GM12891 (cell line): Measurements from ENCODE around the gene ANKRD27.

Experiments
- POLR2A ChIP-seq: IDR thresholded peaks from 2 replicates; pipeline ENCODE4 v1.6.1; 2011; ENCODE audit warnings: low read depth, low read length, control low read depth
- POLR2AphosphoS5 ChIP-seq: IDR thresholded peaks from 2 replicates; pipeline ENCODE4 v1.6.1; 2011; ENCODE audit warnings: low read depth, low read length, control low read depth
- TAF1 ChIP-seq: IDR thresholded peaks from 2 replicates; pipeline ENCODE4 v1.6.1; 2011; ENCODE audit warnings: low read depth, low read length, control low read depth

- TF ChIP-seq POLR2A (no peak), TAF1 (no peak), POLR2AphosphoS5 (no peak)
These were observed 36.4 kb downstream of the ANKRD27 start for GRCh38 chr19:32638625-32639024.
